Heart left ventricle (tissue), 16 donors: Measurements from ENCODE around the gene DNAI7. TPM values are rescaled to one million over a fixed set of nuclear protein-coding genes. Genes with fewer than 3 reads are reported as not detected.
A peak's percentile ranks its signal among the peaks of the same experiment; 100 is the strongest.

ENCODE experiments used
- ATAC-seq, 4 donors: fragments of 200-7000 bp; cut with Tn5 transposase; one replicate each; pipeline ENCODE4 v1.9.1; 2020 to 2022; ENCODE audit warnings: moderate library complexity in 4 of 4, mild to moderate bottlenecking in 3 of 4, moderate number of reproducible peaks in 1 of 4
- DNase-seq, 5 donors: peaks; one replicate each; pipeline ENCODE4 v3.0.0-alpha.2; 2020
- H3K27ac ChIP-seq, 12 donors: fragments of 200-600 bp; sonication (generic) in 4 of 12; one replicate each; pipeline versions ENCODE4 v1.5.0 to v1.8.0; 2016 to 2022; ENCODE audit warnings: mild to moderate bottlenecking in 2 of 12
- H3K27me3 ChIP-seq, 9 donors: fragments of 200-600 bp; sonication (generic) in 2 of 9; one replicate each; pipeline versions ENCODE4 v1.5.1 to v1.8.0; 2016 to 2022; ENCODE audit warnings: mild to moderate bottlenecking in 3 of 9
- H3K36me3 ChIP-seq, 9 donors: fragments of 200-600 bp; sonication (generic) in 2 of 9; one replicate each; pipeline versions ENCODE4 v1.5.0 to v1.8.0; 2018 to 2022; ENCODE audit warnings: mild to moderate bottlenecking in 2 of 9
- H3K4me1 ChIP-seq, 12 donors: fragments of 200-600 bp; sonication (generic) in 4 of 12; one replicate each; pipeline versions ENCODE4 v1.5.0 to v1.8.0; 2016 to 2022; ENCODE audit warnings: mild to moderate bottlenecking in 3 of 12
- H3K4me3 ChIP-seq, 12 donors: fragments of 200-600 bp; sonication (generic) in 4 of 12; one replicate each; pipeline versions ENCODE4 v1.5.0 to v1.8.0; 2017 to 2022; ENCODE audit warnings: mild to moderate bottlenecking in 9 of 12, moderate library complexity in 4 of 12
- H3K9me3 ChIP-seq, 12 donors: fragments of 200-600 bp; sonication (generic) in 4 of 12; one replicate each; pipeline versions ENCODE4 v1.5.0 to v1.8.0; 2016 to 2022; ENCODE audit warnings: mild to moderate bottlenecking in 1 of 12
- CTCF ChIP-seq, 12 donors: fragments of 200-600 bp; sonication (generic) in 4 of 12; IDR thresholded peaks; one replicate each; pipeline versions ENCODE4 v1.5.0 to v1.8.0; 2018 to 2022; ENCODE audit warnings: antibody characterized with exemption in 12 of 12, mild to moderate bottlenecking in 5 of 12
- POLR2A ChIP-seq, 2 donors: fragments of 450-650 bp; IDR thresholded peaks; one replicate each; pipeline ENCODE4 v1.6.1; 2017; ENCODE audit warnings: antibody characterized with exemption in 2 of 2, mild to moderate bottlenecking in 2 of 2, moderate library complexity in 2 of 2
- WGBS, 4 donors: extraction: QIAGEN DNeasy Blood & Tissue Kit in 2 of 4; methylation state at CpG; one replicate each; pipeline versions ENCODE4 v1.1.5 to v1.1.7; 2013 to 2018; 5-methylcytosine and 5-hydroxymethylcytosine counted together
- intact Hi-C, 10 donors: fragments of 100-400 bp; cut with DNase I; formaldehyde crosslinking; loops; one replicate each; pipeline versions ENCODE4 v1.11.1 to v1.14.2; 2022
- polyA plus RNA-seq, 2 donors: library from polyadenylated mRNA; stranded (reverse); fragments of 200-250 nt; gene quantifications; one replicate each; pipeline ENCODE4 v1.2.3, GENCODE V29; 2013
- total RNA-seq, 9 donors: library from RNA; depleted of rRNA in 2 of 9; stranded (reverse); fragments of >200 nt in 2 of 9; fragmentation: NEBNext Ultra II Directional in 3 of 9; extraction: Animal tissue kit (Norgen Biotek cat#: 25700) in 3 of 9; gene quantifications; one replicate each; pipeline versions ENCODE4 v1.1.0 to v1.2.4, GENCODE V29; 2016 to 2023
- donor health status: ischemic (EF 13 %, LVEDD 7.1; RV severe dilation, severe dysfunction).
- donor health status: healthy with polysubstance abuse.
- donor health status: DM: no; HTN: yes; CAD: no.
- donor health status: DM: no; HTN: no; CAD: no.
- donor health status: ischemic (EF 25% LVEDD 6.9; RV normal size, moderate dysfunction).
- donor health status: ischemic (EF 25% LVEDD 5.7; RV mildly dilated, moderate dysfunction).
- donor health status: healthy.
- donor health status: DM: yes; HTN: yes; CAD: no.
- donor health status: ischemic (EF 35%, LVEDD 5.7; RV mildly dilated, moderate dysfunction).
- donor health status: nonischemic (EF 11% LVEDD 7.7; RV severe dilation, severe dysfunction).
- donor health status: DM: yes; HTN: yes; CAD: no.
- donor health status: PGD.
- donor health status: ischemic (EF 29% LVEDD 5.4; RV normal size, mild dysfunction).
- donor health status: nonischemic (EF 23%, LVEDD 6.1; RV moderate dilation, normal function).

The DNAI7 gene
- total and polyA plus RNA-seq, 11 donors: 0.10 to 1.9 (median 0.78) TPM; not detected in 1

- no peaks in the 10 kb centered on the region for H3K9me3 ChIP-seq
- H3K4me1 ChIP-seq: peaks cover 0 to 10% (median 0%) of the 10 kb centered on the region in 12 donors
- peaks cover 0 to 48% (median 0%) of the 10 kb centered on the region in 9 donors for H3K36me3 ChIP-seq
- DNase-seq (no peak), ATAC-seq (no peak)
- TF ChIP-seq CTCF (IDR thresholded peaks at IDR 0.05) (no peak), POLR2A (IDR thresholded peaks at IDR 0.05) (no peak)
- no peak overlapping the region for H3K4me3 ChIP-seq
- WGBS, 4 donors: 77 to 82% (median 79%) methylated on average over 5 of the region's 5 CpGs
- no peak overlapping the region for H3K27ac ChIP-seq
- intact Hi-C loops: loop anchor here in 1 of 10 donors (10.0 kb wide), 1 partner anchor 855 kb away; no protein-coding TSS in a partner anchor
- no peaks in the 10 kb centered on the region for H3K27me3 ChIP-seq
Measured at GRCh38 chr12:25079393-25079792, 115.6 kb downstream of the DNAI7 start.

- DNase-seq (no peak), ATAC-seq (no peak)
- Histone ChIP-seq H3K27me3 (no peaks in the 10 kb centered on the region), H3K36me3 (peaks cover 0 to 13% (median 0%) of the 10 kb centered on the region in 9 donors), H3K9me3 (no peaks in the 10 kb centered on the region), H3K4me3 (no peak overlapping the region), H3K27ac (peak overlapping the region in 1 of 12 donors; percentile 22), H3K4me1 (peaks cover 0 to 50% (median 0%) of the 10 kb centered on the region in 12 donors)
- TF ChIP-seq CTCF (IDR thresholded peaks at IDR 0.05): no peak
- no peak for TF ChIP-seq POLR2A (IDR thresholded peaks at IDR 0.05)
- 32 to 69% (median 54%) methylated on average over 2 of the region's 2 CpGs for WGBS, 4 donors
- intact Hi-C loops: loop anchor here in 1 of 10 donors (10.0 kb wide), 1 partner anchor 860 kb away; no protein-coding TSS in a partner anchor
Measured at GRCh38 chr12:25074954-25075353, 120.0 kb downstream of the DNAI7 start.

- ATAC-seq (no peak), DNase-seq (no peak)
- H3K4me3 ChIP-seq: no peak overlapping the region
- TF ChIP-seq POLR2A (IDR thresholded peaks at IDR 0.05) (no peak), CTCF (IDR thresholded peaks at IDR 0.05) (no peak)
- peak overlapping the region in 1 of 12 donors; percentile 89 for H3K27ac ChIP-seq
- 66 to 94% (median 82%) methylated on average over 3 of the region's 3 CpGs for WGBS, 4 donors
- no peaks in the 10 kb centered on the region for H3K27me3 ChIP-seq
- H3K36me3 ChIP-seq: peaks cover 0 to 5% (median 0%) of the 10 kb centered on the region in 9 donors
- H3K4me1 ChIP-seq: peaks cover 0 to 59% (median 0%) of the 10 kb centered on the region in 12 donors
- H3K9me3 ChIP-seq: no peaks in the 10 kb centered on the region
- intact Hi-C loops: loop anchor here in 1 of 10 donors (10.0 kb wide), 1 partner anchor 861 kb away; no protein-coding TSS in a partner anchor
Measured at GRCh38 chr12:25074113-25074512, 120.8 kb downstream of the DNAI7 start.

- H3K36me3 ChIP-seq: peaks cover 0 to 12% (median 0%) of the 10 kb centered on the region in 9 donors
- DNase-seq (no peak), ATAC-seq (no peak)
- peaks cover 0 to 63% (median 0%) of the 10 kb centered on the region in 12 donors for H3K4me1 ChIP-seq
- H3K4me3 ChIP-seq: no peak overlapping the region
- no peaks in the 10 kb centered on the region for H3K9me3 ChIP-seq
- intact Hi-C loops: loop anchor here in 1 of 10 donors (10.0 kb wide), 1 partner anchor 862 kb away; no protein-coding TSS in a partner anchor
- peak overlapping the region in 1 of 12 donors; percentile 89 for H3K27ac ChIP-seq
- TF ChIP-seq POLR2A (IDR thresholded peaks at IDR 0.05): no peak
- 57 to 76% (median 65%) methylated on average over 4 of the region's 4 CpGs for WGBS, 4 donors
- H3K27me3 ChIP-seq: no peaks in the 10 kb centered on the region
Measured at GRCh38 chr12:25072906-25073650, 121.9 kb downstream of the DNAI7 start.
